GM18519 (cell line): ENCODE measurements around the gene MAP4K3.
"Not testable (repeated sequence)": the region's sequence is repeated elsewhere in the genome, so short reads cannot be mapped to it uniquely, and the experiment has no call there.

Experiments used
- ATAC-seq: cut with Tn5 transposase; IDR thresholded peaks from one replicate; pipeline ENCODE4 v1.9.1; 2021; ENCODE audit warnings: mild to moderate bottlenecking, moderate library complexity; ENCODE audit not compliant: unreplicated experiment, low FRiP score

MAP4K3 gene

GRCh38 chr2:39413063-39413737 lies 23.9 kb downstream of the MAP4K3 start:
- ATAC-seq: no peak

GRCh38 chr2:39411181-39411944 lies 25.7 kb downstream of the MAP4K3 start:
- no peak for ATAC-seq

GRCh38 chr2:39409697-39410389 lies 27.2 kb downstream of the MAP4K3 start:
- no peak for ATAC-seq

- ATAC-seq: peak; percentile 53
Measured at GRCh38 chr2:39408351-39409136, 28.5 kb downstream of the MAP4K3 start.

DNA sequence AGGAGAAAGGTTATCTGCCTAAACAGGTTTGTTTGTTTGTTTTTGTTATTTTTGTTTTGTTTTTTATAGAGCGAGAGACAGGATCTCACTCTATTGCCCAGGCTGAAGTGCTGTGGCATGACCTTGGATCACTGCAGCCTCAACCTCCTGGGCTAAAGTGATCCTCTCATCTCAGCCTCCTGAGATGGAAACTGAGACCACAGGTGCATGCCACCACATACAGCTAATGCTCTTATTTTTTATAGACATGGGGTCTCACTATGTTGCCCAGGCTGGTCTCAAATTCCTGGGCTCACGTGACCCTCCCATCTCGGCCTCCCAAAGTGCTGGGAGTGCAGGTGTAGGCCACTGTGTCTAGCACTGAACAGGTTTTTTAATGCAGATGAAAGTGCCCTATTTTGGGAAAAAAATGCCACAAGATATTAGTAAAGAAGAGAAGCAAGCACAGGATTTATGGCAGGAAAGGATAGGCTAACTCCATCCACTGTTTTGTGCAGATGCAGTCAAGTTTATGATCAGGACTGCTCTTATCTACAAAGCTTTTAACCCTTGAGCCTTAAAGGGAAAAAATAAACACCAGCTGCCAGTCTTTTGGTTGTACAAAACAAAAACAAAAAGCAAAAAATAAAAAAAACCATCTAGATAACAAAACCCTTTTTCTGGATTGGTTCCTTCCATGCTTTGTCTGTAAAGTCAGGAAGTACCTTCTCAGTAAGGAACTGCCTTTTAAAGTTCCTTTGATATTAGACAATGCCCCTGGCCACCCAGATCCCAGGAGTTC lies 29.4 kb downstream of the MAP4K3 start:
- ATAC-seq: no peak

GRCh38 chr2:39405364-39405763 lies 31.7 kb downstream of the MAP4K3 start:
- no peak for ATAC-seq

DNA sequence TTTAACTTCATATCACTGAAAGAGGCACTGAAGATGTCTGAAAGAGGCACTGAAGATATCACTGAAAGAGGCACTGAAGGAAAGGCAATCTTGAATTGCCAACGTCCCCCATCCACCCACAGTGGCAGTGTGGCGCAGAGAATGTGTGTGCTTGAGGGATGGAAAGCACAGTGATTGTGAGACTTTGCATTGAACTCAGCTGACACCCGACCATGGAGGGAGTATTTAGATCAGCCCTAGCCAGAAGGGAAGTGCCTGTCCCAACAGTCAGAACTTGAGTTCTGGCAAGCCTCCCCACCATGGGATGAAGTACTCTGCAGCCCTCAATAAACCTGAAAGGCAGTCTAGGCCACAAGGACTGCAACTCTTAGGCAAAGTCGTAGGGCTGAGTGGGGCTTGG lies 33.8 kb downstream of the MAP4K3 start:
- ATAC-seq: no peak

GRCh38 chr2:39401319-39401718 lies 35.8 kb downstream of the MAP4K3 start:
- no peak for ATAC-seq

DNA sequence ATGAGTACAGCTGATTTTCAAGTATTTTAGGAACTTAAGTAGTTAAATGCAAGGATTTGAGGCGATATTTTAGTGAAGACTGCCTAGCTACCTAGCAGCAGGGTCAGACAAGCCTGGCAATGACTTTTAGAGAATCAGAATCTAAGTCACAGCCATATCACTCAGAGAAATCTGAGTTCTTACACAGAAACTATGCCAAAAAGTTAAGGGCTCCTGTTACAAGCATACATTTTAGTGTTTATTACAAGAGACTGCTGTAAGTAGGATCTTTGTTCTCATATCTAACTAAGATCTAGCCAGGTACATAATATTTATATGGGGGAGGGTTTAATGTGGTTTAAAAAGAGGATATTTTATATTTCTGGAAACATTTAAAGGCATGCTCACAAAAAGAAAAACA lies 37.5 kb downstream of the MAP4K3 start:
- ATAC-seq: no peak

DNA sequence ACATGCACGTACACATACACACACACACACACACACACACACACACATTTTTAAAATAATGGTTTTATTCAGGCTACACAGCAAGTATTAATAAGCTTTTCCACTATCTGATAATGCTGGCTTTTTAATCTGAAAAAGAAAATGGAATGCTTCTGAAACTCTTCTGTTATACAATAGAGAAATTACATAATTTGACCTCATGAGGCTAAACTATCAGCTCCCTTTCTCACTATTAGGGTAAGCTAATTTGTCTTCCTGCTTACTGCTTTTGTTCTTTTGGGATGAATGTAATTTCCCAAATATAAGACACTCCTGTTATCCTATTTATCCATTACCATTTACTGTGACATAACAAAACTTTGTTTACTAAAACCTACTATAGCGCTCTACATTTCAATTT lies 41.8 kb downstream of the MAP4K3 start:
- no peak for ATAC-seq

DNA sequence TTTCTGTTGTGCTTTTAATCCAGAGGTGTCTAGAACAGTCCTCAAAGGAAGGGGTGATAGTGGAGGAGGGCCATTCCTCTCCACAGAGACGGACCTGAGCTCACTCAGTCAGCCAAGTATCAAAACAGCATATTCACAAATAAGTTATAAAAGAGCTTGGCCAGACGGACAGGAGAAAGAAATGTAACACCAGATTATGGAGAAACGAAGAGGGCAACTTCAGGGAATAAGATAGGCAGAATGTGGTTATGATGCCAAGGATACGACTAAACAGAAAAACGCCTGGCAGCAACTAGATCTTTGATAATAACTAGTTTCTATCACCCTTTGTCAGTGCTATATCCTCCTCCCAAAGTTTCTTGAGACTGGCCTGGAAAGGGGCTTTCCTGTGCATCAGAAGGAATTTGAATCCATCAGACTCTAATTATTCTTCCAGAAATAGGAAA lies 42.5 kb downstream of the MAP4K3 start:
- no peak for ATAC-seq

- no peak for ATAC-seq
Measured at GRCh38 chr2:39392672-39393071, 44.4 kb downstream of the MAP4K3 start.

DNA sequence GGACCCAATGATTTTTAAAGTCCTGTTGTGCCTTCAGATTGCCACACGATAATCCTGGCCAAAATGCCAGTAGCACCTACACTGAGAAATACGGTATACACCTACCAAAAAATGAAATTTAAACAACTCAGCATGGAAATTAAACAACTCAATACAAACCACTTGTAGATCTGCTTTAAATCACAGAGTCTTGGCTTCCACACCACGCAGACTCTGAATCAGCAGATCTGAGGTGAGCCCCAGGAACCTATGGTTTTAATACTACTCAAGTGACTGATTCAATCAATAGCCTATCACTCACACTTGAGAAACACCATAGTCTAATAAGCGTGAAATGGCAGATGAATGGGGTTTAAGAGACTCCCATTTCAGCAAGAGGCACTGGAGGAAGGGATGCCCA lies 46.9 kb downstream of the MAP4K3 start:
- no peak for ATAC-seq

- no peak for ATAC-seq
Measured at GRCh38 chr2:39386064-39386463, 51.0 kb downstream of the MAP4K3 start.

DNA sequence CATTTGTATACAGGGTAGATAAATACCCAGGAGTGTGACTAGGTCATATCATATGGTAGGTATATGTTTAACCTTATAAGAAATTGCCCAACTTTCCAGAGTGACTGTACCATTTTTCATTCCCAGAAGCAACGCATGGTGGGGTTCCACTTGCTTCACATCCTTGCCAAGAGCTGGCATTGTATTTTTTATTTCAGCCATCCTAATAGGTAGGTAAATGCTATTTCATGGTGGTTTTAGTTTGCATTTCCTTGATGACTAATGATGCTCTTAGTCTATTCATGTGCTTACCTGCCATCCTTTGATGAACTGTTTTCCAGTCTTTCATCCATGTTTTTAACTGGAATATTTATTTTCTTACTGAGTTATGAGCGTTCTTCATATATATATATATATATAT lies 51.9 kb downstream of the MAP4K3 start:
- ATAC-seq: no peak

DNA sequence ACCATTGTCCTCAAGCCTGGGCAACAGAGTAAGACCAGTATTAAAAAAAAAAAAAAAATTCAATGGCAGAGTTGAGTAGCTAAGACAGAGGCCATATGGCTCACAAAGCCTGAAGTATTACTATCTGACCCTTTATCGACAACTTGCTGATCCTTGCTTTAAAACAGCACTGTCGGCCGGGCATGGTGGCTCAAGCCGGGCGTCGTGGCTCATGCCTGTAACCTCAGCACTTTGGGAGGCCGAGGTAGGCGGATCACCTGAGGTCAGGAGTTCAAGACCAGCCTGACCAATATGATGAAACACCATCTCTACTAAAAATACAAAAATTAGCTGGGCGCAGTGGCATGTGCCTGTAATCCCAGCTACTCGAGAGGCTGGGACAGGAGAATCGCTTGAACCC lies 53.0 kb downstream of the MAP4K3 start:
- not testable (repeated sequence) for ATAC-seq

DNA sequence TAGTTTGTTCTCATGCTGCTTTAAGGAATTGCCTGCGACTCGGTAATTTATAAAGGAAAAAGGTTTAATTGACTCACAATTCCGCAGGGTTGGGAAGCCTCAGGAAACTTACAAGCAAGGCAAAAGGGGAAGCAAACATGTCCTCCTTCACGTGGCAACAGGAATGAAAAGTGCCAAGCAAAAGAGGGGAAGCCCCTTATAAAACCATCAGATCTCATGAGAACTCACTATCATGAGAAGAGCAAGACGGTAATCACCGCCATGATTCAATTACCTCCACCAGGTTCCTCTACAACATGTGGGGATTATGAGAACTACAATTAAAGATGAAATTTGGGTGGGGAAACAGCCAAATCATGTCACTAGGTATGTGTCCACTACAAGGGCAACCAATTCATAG lies 53.9 kb downstream of the MAP4K3 start:
- no peak for ATAC-seq

- no peak for ATAC-seq
Measured at GRCh38 chr2:39381653-39382052, 55.4 kb downstream of the MAP4K3 start.

DNA sequence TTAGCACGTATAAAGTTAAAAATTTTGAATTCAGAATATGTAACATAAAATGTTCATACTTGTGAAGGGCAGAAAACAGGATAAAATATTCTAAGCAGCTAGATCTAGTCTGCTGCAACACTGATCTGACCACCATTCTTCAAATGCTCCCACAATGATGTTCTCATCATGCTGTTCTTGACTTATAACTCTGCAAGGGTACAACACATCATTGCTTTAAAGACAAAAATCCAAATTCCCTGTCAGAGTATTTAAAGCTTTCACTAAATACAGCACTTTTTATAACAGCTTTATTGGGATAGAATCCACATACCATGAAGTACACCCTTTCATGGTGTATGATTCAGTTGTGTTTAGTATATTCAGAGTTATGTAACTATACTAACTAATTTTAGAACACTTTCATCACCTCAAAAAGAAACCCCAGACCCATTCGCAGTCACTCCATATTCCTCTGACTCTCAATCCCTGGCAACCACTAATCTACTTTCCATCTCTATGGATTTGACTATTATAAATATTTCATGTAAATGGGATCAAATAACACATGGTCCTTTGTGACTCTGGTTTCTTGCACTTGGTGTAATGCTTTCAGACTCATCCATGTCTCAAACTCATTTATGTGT lies 56.4 kb downstream of the MAP4K3 start:
- no peak for ATAC-seq
